ENCODE data around the gene NFKB2.
A peak's percentile ranks its signal among the peaks of the same experiment; 100 is the strongest.

NFKB2 gene

DNA sequence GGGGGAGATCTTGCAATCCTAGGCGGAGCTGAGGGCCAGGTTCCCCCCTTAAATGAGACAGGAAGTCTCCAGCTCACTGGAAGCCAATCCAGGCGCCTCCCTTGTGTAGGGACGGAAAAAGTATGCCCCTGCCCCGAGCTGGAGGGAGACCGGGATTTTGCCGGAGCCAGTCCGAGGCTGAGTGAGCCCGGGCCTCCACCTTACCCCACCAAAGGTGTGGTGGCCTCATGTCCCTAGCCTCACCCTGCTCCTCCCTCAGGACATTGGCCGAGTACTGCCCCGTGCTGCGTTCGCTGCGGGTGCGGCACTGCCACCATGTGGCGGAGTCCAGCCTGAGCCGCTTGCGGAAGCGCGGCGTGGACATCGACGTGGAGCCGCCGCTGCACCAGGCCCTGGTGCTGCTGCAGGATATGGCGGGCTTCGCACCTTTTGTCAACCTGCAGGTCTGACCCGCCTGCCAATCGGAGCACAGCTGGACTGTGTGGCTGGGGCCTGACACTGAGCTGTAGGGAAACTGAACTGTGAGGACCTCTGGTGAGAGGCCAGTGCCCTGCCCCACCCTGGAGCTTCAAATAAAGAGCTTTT lies 27.1 kb downstream of the NFKB2 start:
- no peak for DNase-seq (ENCODE audit: low read depth in 2 of 2)

DNA sequence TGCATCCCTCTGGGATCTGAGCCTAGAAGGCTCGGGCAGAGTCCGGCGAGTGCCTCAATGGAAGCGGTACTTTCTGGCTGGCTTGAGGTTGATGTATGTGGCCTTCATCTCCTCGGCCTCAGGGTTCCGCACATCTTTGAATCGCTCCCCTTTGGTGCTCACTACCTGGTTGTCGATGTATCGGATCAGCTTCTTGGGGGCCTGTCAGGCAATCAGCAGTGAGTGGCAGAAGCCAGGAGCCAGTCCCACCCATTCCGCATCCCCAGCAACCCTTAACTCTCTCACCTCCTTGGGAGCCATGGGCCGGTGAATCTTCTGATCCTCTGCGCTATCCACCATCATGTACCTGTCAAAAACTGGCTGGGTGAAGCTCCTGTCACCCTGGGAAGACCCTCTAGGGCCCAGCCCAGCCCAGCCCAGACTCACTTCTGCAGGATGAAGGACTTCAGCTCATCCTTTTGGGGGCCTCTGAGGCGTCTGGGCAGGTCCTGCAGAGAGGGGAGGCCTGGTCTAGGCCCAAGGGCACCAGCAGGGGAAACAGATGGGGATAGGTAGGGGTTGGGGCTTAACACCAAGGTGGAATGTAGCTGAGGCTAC lies 28.0 kb downstream of the NFKB2 start:
- no peak for DNase-seq (ENCODE audit: low read depth in 2 of 2)

DNA sequence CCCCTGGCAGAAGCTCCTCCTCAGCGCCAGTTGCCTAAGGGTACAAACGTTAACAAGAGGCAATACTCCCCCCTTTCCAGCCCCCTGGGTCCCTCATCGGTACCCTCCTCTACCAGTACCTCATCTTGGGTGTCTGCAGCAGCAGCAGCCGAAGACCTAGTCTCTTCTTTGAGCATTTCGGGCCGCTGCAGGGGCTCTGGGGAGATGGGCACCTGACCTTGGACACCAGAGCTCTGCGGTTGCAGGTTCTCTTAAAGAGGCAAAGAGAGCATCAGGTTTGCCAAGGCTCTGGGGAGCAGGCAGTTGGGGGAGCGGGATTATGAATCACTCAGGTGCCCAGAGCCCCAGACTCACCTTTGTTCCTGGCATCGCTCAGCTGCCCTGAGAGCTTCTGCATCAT lies 28.6 kb downstream of the NFKB2 start:
- no peak for DNase-seq (ENCODE audit: low read depth in 2 of 2)

DNA sequence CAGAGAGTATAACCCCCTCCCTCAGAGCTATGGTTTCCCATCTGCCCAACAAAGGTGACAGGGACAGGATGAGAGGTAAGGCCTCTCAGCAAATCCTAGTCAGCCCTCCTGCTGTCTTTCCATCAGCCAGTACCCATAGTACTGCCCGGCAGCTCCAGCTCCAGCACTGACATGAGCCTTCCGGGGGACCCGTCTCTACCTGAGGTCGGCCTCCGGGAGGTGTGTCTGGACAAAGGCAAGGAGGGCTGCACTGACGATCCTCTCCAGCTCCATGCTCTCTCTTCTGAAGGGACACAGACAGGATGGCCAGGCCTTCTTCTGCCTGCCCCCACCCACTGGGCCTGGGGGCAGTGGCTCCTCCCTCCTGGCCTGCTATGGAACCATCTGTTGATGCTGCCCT lies 29.4 kb downstream of the NFKB2 start:
- DNase-seq (ENCODE audit: low read depth in 2 of 2), result no peak

DNA sequence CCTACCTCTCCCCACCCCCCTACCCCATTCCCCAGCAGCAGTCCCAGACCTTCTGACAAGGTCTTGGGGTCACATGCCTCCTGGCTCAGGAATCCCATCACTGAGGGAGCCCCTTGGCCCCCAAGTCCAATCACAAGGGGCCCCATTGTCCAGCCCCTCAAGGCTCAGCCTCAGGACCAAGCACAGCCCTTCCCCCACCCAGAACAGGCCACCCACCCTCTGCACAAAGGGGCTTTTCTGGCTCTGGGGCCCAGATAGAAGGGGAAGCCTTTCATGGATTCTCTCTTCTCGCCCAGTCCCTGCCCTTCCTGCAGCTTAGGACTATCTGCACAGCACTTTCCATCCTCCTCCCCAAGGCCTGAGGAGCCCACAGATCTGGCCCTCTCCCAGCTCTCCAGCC lies 29.9 kb downstream of the NFKB2 start:
- no peak for DNase-seq (ENCODE audit: low read depth in 2 of 2)

DNA sequence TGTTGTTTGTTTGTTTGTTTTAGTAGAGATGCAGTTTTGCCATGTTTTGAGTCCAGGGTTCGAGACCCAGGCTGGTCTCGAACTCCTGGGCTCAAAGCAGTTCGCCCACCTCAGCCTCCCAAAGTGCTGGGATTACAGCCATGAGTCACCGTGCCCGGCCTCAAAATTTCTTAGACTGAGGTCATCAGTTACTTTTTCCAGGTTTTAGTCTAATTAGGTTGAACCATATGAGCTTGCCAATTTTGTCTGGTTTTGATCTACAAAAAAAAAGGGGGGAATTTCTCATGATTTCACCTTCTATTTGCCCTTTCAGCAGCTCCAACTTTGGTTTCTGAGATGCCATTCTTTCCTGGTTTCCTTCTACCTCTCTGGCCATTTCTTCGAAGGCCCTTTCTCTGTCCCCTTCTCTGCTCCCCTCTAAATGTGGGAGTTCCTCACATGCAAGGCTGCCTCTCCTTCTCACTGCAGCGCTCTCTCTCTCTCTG lies 31.3 kb downstream of the NFKB2 start:
- no peak for DNase-seq (ENCODE audit: low read depth in 2 of 2)

DNA sequence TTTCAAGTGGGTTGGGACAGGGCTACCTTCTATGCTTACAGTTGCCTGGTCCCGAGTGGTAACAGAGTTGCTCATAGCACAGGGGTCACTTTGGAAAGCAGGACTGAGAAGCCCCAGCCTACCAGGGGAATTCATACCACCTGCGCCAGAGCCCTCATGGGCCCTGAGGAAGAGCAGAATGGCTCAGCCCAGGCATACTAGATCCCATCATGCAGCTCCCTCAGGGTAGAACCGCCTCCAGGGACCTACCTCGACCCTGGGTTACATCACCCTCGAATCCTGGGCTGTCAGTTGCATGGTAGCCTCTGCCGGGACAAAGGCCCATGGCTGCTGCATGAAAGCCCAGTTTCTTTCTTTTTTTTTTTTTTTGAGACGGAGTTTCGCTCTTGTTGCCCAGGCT lies 34.0 kb downstream of the NFKB2 start:
- DNase-seq (ENCODE audit: low read depth in 2 of 2), result no peak

DNA sequence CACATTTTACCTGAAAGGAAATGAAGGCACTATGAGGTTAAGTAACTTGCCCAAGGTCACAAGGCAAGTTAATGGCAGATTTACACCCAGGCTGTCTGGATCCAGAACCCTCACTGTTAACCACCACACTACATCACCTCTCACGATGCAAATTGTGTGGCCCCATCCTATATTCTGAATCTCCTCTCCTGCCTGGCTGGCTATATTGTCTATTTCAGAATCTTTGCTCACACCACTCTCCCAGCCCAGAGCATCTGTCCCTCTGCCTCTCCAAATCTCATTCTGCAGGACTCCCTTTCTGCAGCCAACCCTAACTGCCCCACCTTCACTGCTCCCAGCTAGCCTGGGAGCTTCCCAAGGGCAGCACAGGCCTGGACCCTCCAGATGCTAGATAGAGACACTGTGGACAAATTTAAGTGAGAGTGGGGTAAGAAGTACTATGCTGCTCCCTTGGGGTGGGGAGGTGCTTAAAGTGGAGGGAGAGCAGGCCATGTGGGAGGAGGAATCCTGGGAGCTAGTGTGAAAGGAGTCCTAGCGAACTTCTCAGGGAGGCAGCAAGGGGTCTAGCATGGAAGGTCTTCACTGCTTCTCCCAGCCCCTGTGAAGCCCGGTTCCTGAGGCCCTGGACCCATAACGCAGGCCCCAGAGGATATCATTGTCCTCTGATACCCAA lies 36.1 kb downstream of the NFKB2 start:
- DNase-seq (ENCODE audit: low read depth in 2 of 2), result no peak

DNA sequence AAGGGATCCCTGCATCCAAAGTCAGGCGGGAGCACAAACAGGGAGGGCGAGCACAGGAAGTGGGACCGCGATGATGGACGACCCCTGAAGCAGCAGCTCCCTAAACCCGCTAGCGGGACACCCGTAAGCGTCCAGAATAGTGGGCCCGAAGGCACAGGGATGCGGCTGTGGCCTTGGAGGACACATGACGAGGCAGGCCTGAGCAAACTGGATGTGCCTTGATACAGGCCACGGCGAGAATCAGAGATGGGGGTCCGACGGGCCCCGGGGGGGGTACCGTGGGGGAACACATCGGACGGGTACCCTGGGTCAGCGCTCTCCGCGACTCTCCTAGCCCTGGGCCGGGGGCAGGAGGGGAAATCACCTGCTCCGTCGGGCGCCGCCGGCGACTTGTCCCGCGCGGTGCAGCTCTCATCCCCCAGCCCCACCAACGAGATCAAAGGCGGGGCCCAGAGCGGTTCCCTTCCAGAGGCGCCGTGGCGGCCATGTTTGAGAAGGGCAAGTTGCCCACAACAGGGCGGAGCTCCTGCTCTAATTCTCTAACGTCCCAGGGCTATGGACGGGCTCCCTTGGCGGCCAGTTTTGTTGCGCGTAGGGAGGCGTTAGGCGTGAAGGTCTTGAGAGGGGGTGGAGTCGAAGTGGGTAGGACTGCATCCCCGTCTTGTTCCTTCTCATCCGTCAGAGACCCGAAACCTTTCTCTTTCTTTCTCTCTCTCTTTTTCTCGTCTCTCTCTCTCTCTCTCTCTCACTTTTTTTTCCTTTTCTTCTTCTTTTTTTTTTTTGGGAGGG lies 36.9 kb downstream of the NFKB2 start, which contains the start of gene CUEDC2:
Gene CUEDC2, minus strand, starts transcription at position 413 of the 789 bp plus-strand sequence. CDS start 7,386 bp downstream, outside the sequence.
- peak; percentile 92 to 95 for DNase-seq (ENCODE audit: low read depth in 2 of 2)

DNA sequence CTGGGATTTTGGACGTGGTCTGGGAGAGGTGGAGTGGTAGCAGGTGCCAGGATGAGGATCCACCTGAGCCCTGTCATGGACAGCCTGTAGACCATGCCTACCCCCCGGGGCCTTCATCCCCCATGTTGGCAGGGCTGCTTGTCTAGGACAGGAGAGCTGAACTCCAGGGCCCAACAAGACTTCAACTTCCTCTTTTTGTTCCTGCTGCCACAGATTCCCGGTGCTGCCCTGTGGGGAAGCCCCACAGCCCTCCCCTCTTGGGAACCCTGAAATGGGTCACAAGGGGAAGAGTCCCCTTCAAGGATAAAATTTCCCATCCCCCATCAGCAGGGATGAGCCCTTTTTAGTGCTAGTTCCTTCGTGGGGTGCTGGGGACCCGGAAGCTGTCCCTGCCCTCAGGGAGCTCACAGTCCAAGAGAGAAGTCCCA lies 38.1 kb downstream of the NFKB2 start:
- no peak for DNase-seq (ENCODE audit: low read depth in 2 of 2)

DNA sequence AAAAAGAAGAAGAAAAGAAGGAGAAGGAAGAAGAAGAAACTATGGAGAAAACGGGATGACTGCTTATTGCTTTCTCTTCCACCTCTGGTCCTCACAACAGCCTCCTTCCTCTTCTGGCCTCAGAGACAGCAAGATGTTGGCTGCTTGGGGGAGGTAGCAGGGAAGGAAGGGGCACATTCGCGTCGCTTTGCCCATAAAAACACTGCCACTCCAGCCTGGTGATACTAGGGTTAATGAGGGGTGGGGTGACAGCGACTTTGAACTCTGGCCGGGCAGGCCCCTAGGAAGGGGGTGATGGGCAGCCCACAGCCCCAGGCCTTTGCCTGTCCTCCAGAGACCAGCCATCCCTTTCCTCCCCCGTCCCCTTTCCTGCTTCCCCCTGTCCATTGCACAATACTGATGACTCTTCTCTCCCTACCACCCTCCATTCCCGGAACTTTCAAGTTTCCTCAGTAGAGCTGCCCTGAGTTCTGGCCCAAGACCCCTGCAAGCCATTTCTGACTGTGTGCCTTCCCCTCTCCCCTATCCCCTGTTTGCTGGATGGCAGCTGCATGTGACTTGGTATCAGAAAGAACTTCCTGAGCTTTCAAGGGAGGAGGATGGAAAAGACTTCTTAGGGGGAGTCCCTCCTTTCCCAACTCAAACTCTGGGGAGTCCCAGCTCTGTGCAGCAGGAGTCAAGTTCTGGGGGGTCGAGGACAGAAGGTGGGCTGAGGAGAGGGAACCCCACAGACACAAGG lies 39.1 kb downstream of the NFKB2 start:
- DNase-seq (ENCODE audit: low read depth in 2 of 2), result no peak

DNA sequence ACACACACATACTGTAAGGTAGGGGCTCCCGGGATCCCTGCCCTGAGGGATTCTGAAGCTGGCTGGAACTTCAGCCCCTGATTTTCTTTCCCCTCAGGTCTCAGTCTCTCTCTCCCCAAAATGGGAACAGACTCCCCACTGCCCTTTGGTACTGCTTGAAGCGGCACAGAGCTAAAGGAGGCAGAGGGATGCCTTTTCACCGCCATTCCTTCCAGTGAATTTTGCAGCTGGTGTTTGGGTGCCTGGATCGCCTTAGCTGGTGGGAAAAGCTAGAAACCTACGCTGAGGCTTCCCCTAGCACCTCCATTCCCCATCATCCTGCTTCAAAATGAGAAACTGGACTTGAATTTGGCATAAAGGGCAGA lies 39.6 kb downstream of the NFKB2 start:
- no peak for DNase-seq (ENCODE audit: low read depth in 2 of 2)

DNA sequence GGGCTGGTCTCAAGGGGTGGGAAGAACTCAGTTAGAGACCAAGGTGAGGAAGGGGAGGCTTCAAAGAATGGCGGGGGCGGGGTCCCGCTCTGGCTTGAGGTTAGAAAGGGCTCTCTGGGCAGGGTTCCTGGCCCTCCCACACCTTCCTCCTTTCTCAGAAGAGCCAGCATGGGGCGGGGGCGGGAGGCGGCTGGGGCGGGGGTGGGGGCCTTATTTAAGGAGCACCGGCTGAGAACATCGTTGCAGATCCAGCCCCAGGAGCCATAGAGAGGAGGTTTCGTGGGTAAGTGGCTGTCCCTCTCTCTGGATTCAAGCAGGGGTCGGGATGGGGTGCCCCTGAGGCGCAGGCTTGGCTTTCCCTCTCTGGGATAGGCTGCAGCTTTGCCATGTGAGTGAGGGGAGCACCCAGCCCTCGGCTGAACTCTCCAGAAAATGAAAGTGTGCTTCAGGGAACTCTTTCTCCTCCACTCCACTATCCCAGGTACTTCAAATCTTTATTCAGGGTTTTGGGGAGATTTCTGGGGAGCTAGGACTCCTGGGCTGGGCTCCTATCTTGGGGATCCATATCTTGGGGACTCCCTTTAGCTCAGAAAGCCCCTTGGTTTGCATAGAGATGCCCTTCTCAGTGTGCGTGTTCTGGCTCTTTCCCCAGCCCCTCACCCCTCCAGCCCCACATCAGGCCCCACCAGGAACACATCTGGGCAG lies 40.2 kb downstream of the NFKB2 start:
- no peak for DNase-seq (ENCODE audit: low read depth in 2 of 2)

DNA sequence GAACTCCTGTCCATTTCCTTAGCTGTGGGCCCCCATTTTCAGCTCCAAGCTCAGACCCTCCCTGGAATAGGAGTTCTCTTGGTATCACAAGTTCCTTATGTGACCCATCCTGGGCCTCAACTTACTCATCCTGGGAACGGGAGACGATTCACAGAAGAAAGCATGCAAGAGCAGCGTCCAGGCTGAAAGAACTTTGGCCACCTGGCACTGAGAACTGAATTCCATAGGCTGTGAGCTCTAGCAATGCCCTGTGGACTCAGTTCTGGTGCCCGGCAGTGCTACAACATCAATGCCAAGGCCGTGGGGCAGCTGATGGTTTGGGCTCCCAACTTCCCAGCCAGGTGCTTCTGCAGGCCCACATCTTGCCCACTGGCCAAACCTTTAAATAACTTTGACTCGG lies 40.8 kb downstream of the NFKB2 start:
- no peak for DNase-seq (ENCODE audit: low read depth in 2 of 2)

DNA sequence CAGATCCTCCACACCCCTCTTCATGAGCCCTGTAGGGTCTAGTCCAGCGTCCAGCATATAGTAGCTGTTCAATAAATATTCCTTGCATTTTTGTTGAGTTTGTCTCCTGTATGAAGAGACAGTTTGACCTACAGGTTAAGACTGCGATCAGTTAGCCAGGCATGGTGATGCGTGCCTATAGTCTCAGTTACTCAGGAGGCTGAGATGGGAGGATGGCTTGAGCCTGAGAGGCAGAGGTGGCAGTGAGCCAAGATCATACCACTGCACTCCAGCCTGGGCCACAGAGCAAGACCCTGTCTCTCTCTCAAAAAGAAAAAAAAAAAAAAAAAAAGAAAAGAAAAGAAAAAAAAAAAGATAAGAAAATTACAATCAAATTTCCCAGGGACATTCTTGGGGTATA lies 42.0 kb downstream of the NFKB2 start:
- DNase-seq (ENCODE audit: low read depth in 2 of 2), result no peak

DNA sequence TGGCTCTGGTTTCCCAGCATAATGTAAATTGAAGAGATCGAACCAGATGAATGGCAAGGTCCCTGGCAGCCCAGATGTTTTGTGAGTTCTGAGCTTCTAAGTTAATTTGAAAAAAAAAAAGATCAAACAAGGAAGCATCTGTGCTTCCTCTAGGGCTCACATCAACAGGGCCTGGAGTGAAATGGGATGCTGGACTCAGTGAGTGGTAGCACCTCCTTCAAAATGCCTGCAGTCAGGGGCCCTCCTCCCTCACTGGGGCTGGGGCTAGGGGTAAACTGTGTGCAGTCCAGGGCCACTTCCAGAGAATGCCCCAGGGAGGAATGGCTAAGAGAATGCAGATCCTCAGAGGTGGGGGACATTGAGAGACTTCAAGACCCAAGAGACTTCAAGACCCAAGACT lies 42.9 kb downstream of the NFKB2 start:
- no peak for DNase-seq (ENCODE audit: low read depth in 2 of 2)

DNA sequence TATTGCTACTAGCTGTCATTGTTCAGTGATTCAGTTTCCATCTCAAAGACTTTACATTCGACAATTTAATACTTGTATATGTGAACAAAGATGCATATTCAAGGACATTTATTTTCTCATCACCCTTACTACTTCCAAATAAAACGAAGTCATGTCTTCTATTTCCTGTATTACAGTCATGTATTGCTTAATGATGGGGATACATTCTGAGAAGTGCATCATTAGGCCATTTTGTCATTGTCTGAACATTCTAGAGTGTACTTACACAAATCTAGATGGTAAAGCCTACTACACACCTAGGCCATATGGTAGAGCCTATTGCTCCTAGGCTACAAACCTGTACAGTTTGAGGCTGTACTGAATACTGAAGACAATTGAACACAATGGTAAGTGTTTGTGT lies 49.3 kb downstream of the NFKB2 start:
- DNase-seq (ENCODE audit: low read depth in 2 of 2), result no peak

DNA sequence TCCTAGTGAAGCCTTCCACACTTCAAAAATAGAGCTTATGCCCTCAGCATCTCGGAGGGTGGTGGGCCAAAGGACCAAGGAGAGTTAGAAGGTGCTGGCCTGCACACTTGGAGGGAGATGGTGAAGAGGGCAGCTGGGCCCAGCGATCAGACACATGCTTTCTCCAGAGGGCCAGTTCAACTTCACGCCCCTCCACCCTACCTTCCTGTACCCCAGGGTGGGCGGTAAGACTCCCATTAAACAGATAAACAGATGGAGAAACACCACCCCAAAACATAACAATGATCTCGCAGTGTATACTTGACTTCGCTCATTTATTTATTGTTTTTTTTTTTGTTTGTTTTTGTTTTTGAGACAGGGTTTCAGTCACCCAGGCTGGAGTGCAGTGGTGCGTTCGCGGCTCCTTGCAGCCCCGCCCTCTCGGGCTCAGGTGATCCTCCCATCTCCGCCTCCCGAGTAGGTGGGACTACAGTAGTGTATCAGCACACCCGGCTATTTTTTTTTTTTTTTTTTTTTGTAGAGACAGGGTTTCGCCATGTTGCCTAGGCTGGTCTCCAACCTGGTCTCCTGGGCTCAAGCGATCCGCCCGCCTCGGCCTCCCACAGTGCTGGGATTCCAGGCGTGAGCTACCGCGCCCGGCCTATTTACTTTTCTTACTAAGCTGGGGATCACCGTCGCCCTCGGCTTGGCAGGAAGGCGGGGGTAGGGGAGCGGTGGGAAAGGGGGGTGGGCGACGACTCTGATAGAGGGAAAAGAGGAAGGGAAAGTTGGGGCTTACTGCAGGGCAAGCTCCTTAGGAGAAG lies 54.0 kb downstream of the NFKB2 start:
- peak; percentile 63 to 65 for DNase-seq (ENCODE audit: low read depth in 2 of 2)

DNA sequence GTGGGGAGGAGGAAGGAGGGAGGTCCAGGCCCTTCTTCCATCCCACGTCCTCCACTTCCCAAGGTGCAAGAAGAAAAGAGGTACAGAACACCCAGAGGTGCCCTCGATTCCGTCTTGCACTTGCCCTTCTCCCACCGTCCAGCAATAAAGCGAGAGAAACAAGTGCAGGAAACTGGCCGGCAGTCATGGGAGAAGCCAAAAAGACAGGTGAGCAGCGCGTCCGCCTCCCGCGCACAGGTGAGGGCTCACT lies 54.5 kb downstream of the NFKB2 start:
- DNase-seq (ENCODE audit: low read depth in 2 of 2), result no peak

DNA sequence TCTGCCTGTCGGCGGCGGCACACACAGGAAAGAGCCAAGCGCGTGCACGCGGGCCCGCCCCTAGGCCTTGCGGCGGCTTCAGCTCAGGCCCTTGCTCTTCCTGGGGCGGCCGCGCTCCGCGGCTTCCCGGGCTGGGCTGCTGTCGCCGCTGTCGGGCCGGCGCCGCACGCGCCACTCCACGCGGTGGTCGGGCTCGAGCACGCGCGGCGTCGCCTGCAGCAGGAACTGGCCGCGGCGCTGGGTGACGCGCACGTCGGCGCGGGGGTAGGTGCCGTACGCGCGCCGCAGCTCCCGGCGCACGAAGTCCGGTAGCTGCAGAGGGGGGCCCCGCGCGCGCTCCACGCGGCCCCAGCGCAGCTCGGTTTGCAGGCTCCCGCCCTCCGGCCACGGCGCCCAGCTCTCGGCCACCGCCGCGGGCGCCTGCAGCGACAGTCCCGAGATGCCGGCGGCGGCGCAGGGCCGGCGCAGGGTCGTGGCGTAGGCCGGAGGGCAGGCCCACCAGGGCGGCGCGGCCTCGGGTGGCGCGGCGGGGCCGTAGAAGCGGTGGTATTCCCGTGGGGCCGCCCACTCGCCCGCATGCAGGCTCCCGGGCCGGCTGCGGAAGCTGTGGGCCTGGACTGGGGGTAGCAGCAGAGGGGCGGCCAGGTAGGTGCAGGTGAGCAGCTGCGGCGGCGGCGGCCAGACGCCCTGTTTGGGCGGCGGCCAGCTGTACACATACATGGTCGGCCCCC lies 55.0 kb downstream of the NFKB2 start:
- peak; percentile 67 to 76 for DNase-seq (ENCODE audit: low read depth in 2 of 2)
